SK-N-SH (cell line): ENCODE results near the gene MAP3K7CL. TPM values are rescaled to one million over a fixed set of nuclear protein-coding genes. Genes with fewer than 3 reads are reported as not detected.
A peak's percentile ranks its signal among the peaks of the same experiment; 100 is the strongest.

Experiments used
- EP300 ChIP-seq, 2 experiments: IDR thresholded peaks; 2 replicates each; pipeline versions ENCODE4 v1.4.0 to v1.6.1; 2012; ENCODE audit warnings: borderline replicate concordance in 1 of 2, low read depth in 1 of 2, low read length in 1 of 2
- EZH2phosphoT487 ChIP-seq: fragments of 200-600 bp; sonication (generic); IDR thresholded peaks from 2 replicates; pipeline ENCODE4 v1.6.1; 2017; ENCODE audit warnings: low read depth, mixed run types, mild to moderate bottlenecking, antibody characterized with exemption, moderate library complexity, borderline replicate concordance
- FOXM1 ChIP-seq: IDR thresholded peaks from 2 replicates; pipeline ENCODE4 v1.4.0; 2012; ENCODE audit warnings: low read depth, mild to moderate bottlenecking
- JUND ChIP-seq: IDR thresholded peaks from 2 replicates; pipeline ENCODE4 v1.4.0; 2012
- MEF2A ChIP-seq: IDR thresholded peaks from 2 replicates; pipeline ENCODE4 v1.4.0; 2012; ENCODE audit warnings: low read depth, borderline replicate concordance
- MXI1 ChIP-seq: IDR thresholded peaks from 2 replicates; pipeline ENCODE4 v1.6.1; 2012; ENCODE audit warnings: mild to moderate bottlenecking, low read depth, low read length, improper control_type of control experiment
- NFIC ChIP-seq: IDR thresholded peaks from 2 replicates; pipeline ENCODE4 v1.4.0; 2012; ENCODE audit warnings: borderline replicate concordance
- NRF1 ChIP-seq: IDR thresholded peaks from 2 replicates; pipeline ENCODE4 v1.6.1; 2012; ENCODE audit warnings: low read depth, mild to moderate bottlenecking, low read length
- POLR2AphosphoS5 ChIP-seq: IDR thresholded peaks from 2 replicates; pipeline ENCODE4 v1.6.1; 2012; ENCODE audit warnings: low read depth, low read length
- RAD21 ChIP-seq: IDR thresholded peaks from 2 replicates; pipeline ENCODE4 v1.6.1; 2012; ENCODE audit warnings: mild to moderate bottlenecking, low read length
- RXRA ChIP-seq: IDR thresholded peaks from 2 replicates; pipeline ENCODE4 v1.4.0; 2012; ENCODE audit warnings: low read depth, mild to moderate bottlenecking, borderline replicate concordance
- TAF1 ChIP-seq: IDR thresholded peaks from 2 replicates; pipeline ENCODE4 v1.6.1; 2012; ENCODE audit warnings: low read depth, mild to moderate bottlenecking, low read length, moderate library complexity, borderline replicate concordance
- TCF12 ChIP-seq: IDR thresholded peaks from 2 replicates; pipeline ENCODE4 v1.4.0; 2012
- TEAD4 ChIP-seq: IDR thresholded peaks from 2 replicates; pipeline ENCODE4 v1.4.0; 2012; ENCODE audit warnings: mild to moderate bottlenecking, borderline replicate concordance; ENCODE audit not compliant: insufficient read depth
- polyA plus RNA-seq, 3 experiments: library from polyadenylated mRNA; depleted of rRNA; stranded (reverse); fragments of >200 nt; gene quantifications; 2 replicates each; pipeline ENCODE4 v1.2.3, GENCODE V29; 2012
- TF ChIP-seq, protein P1 (sequence below): fragments of 150-350 bp; IDR thresholded peaks from 2 replicates; pipeline ENCODE4 v1.6.1; 2016; ENCODE audit warnings: mild to moderate bottlenecking, low read depth, low read length
- TF ChIP-seq, protein P2 (sequence below): IDR thresholded peaks from 2 replicates; pipeline ENCODE4; 2012
- TF ChIP-seq, protein P3 (sequence below): fragments of 200-600 bp; sonication (generic); IDR thresholded peaks from 2 replicates; pipeline ENCODE4 v1.6.1; 2017; ENCODE audit warnings: antibody characterized with exemption, mild to moderate bottlenecking, moderate library complexity
- TF ChIP-seq, protein P4 (sequence below): IDR thresholded peaks from 2 replicates; pipeline ENCODE4 v1.4.0; 2012; ENCODE audit warnings: low read depth
- TF ChIP-seq, protein P5 (sequence below): IDR thresholded peaks from 2 replicates; pipeline ENCODE4 v1.4.0; 2012; ENCODE audit warnings: low read depth, borderline replicate concordance
- TF ChIP-seq, protein P6 (sequence below): fragments of 150-350 bp; IDR thresholded peaks from 2 replicates; pipeline ENCODE4 v1.6.1; 2017; ENCODE audit warnings: antibody characterized with exemption, low read length, low read depth, borderline replicate concordance

The MAP3K7CL gene
- polyA plus RNA-seq, 1 of the 3 experiments (the other 2 are of a cell fraction): 2.3 TPM

DNA sequence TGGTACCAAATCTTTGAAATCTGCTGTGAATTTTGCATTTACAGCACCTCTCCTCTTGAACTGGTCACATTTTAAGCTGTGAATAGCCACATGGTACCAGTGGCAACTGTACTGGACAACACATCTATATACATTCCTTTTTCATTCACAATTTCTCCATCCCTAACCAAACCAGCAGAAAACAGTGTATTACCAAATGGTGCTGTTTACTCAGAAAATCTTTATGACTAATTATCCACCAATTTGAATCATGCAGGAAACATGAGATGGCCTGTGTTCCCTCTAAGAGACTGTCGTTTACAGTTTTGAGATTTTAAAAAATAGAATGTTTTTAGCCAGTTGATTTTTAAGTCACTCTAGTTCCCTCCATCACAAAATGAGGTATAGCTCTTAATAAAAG lies 39.4 kb upstream of the MAP3K7CL start (continued):
- TF ChIP-seq, protein P1, sequence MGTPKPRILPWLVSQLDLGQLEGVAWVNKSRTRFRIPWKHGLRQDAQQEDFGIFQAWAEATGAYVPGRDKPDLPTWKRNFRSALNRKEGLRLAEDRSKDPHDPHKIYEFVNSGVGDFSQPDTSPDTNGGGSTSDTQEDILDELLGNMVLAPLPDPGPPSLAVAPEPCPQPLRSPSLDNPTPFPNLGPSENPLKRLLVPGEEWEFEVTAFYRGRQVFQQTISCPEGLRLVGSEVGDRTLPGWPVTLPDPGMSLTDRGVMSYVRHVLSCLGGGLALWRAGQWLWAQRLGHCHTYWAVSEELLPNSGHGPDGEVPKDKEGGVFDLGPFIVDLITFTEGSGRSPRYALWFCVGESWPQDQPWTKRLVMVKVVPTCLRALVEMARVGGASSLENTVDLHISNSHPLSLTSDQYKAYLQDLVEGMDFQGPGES: no peak
- peak; percentile 61 for TF ChIP-seq TCF12
- no peak for TF ChIP-seq RAD21
- TF ChIP-seq MXI1: no peak
- TF ChIP-seq, protein P2, sequence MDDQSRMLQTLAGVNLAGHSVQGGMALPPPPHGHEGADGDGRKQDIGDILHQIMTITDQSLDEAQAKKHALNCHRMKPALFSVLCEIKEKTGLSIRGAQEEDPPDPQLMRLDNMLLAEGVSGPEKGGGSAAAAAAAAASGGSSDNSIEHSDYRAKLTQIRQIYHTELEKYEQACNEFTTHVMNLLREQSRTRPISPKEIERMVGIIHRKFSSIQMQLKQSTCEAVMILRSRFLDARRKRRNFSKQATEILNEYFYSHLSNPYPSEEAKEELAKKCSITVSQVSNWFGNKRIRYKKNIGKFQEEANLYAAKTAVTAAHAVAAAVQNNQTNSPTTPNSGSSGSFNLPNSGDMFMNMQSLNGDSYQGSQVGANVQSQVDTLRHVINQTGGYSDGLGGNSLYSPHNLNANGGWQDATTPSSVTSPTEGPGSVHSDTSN: peak; percentile 27
- no peak for TF ChIP-seq EZH2phosphoT487
- TF ChIP-seq, protein P3, sequence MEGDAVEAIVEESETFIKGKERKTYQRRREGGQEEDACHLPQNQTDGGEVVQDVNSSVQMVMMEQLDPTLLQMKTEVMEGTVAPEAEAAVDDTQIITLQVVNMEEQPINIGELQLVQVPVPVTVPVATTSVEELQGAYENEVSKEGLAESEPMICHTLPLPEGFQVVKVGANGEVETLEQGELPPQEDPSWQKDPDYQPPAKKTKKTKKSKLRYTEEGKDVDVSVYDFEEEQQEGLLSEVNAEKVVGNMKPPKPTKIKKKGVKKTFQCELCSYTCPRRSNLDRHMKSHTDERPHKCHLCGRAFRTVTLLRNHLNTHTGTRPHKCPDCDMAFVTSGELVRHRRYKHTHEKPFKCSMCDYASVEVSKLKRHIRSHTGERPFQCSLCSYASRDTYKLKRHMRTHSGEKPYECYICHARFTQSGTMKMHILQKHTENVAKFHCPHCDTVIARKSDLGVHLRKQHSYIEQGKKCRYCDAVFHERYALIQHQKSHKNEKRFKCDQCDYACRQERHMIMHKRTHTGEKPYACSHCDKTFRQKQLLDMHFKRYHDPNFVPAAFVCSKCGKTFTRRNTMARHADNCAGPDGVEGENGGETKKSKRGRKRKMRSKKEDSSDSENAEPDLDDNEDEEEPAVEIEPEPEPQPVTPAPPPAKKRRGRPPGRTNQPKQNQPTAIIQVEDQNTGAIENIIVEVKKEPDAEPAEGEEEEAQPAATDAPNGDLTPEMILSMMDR: no peak
- TF ChIP-seq POLR2AphosphoS5: no peak
- TF ChIP-seq TEAD4: 0 out of 2 replicates have a peak, but pooled peaks have one; percentile 60
- no peak for TF ChIP-seq NRF1
- peak; percentile 82 for TF ChIP-seq JUND
- no peak for TF ChIP-seq TAF1
- TF ChIP-seq, protein P4, sequence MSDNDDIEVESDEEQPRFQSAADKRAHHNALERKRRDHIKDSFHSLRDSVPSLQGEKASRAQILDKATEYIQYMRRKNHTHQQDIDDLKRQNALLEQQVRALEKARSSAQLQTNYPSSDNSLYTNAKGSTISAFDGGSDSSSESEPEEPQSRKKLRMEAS: no peak
- no peak for TF ChIP-seq RXRA
- TF ChIP-seq, protein P5, sequence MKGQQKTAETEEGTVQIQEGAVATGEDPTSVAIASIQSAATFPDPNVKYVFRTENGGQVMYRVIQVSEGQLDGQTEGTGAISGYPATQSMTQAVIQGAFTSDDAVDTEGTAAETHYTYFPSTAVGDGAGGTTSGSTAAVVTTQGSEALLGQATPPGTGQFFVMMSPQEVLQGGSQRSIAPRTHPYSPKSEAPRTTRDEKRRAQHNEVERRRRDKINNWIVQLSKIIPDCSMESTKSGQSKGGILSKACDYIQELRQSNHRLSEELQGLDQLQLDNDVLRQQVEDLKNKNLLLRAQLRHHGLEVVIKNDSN: no peak
- TF ChIP-seq FOXM1: no peak
- TF ChIP-seq MEF2A: no peak
- TF ChIP-seq NFIC: no peak
- TF ChIP-seq EP300 (IDR thresholded peaks at IDR 0.05; ENCODE audit: borderline replicate concordance in 1 of 2, low read depth in 1 of 2, low read length in 1 of 2): peak in 1 of 2 experiments; percentile 37; a peak in 1 of 4 replicates
- TF ChIP-seq, protein P6, sequence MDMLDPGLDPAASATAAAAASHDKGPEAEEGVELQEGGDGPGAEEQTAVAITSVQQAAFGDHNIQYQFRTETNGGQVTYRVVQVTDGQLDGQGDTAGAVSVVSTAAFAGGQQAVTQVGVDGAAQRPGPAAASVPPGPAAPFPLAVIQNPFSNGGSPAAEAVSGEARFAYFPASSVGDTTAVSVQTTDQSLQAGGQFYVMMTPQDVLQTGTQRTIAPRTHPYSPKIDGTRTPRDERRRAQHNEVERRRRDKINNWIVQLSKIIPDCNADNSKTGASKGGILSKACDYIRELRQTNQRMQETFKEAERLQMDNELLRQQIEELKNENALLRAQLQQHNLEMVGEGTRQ: no peak
